Heart left ventricle (tissue), 16 donors: ENCODE measurements around the gene NOP53. TPM values are rescaled to one million over a fixed set of nuclear protein-coding genes. Genes with fewer than 3 reads are reported as not detected.

Experiments used
- ATAC-seq, 4 donors: fragments of 200-7000 bp; cut with Tn5 transposase; one replicate each; pipeline ENCODE4 v1.9.1; 2020 to 2022; ENCODE audit warnings: moderate library complexity in 4 of 4, mild to moderate bottlenecking in 3 of 4, moderate number of reproducible peaks in 1 of 4
- DNase-seq, 5 donors: peaks; one replicate each; pipeline ENCODE4 v3.0.0-alpha.2; 2020
- H3K27ac ChIP-seq, 12 donors: fragments of 200-600 bp; sonication (generic) in 4 of 12; one replicate each; pipeline versions ENCODE4 v1.5.0 to v1.8.0; 2016 to 2022; ENCODE audit warnings: mild to moderate bottlenecking in 2 of 12
- H3K27me3 ChIP-seq, 9 donors: fragments of 200-600 bp; sonication (generic) in 2 of 9; one replicate each; pipeline versions ENCODE4 v1.5.1 to v1.8.0; 2016 to 2022; ENCODE audit warnings: mild to moderate bottlenecking in 3 of 9
- H3K36me3 ChIP-seq, 9 donors: fragments of 200-600 bp; sonication (generic) in 2 of 9; one replicate each; pipeline versions ENCODE4 v1.5.0 to v1.8.0; 2018 to 2022; ENCODE audit warnings: mild to moderate bottlenecking in 2 of 9
- H3K4me1 ChIP-seq, 12 donors: fragments of 200-600 bp; sonication (generic) in 4 of 12; one replicate each; pipeline versions ENCODE4 v1.5.0 to v1.8.0; 2016 to 2022; ENCODE audit warnings: mild to moderate bottlenecking in 3 of 12
- H3K4me3 ChIP-seq, 12 donors: fragments of 200-600 bp; sonication (generic) in 4 of 12; one replicate each; pipeline versions ENCODE4 v1.5.0 to v1.8.0; 2017 to 2022; ENCODE audit warnings: mild to moderate bottlenecking in 9 of 12, moderate library complexity in 4 of 12
- H3K9me3 ChIP-seq, 12 donors: fragments of 200-600 bp; sonication (generic) in 4 of 12; one replicate each; pipeline versions ENCODE4 v1.5.0 to v1.8.0; 2016 to 2022; ENCODE audit warnings: mild to moderate bottlenecking in 1 of 12
- POLR2A ChIP-seq, 2 donors: fragments of 450-650 bp; IDR thresholded peaks; one replicate each; pipeline ENCODE4 v1.6.1; 2017; ENCODE audit warnings: antibody characterized with exemption in 2 of 2, mild to moderate bottlenecking in 2 of 2, moderate library complexity in 2 of 2
- WGBS, 4 donors: extraction: QIAGEN DNeasy Blood & Tissue Kit in 2 of 4; methylation state at CpG; one replicate each; pipeline versions ENCODE4 v1.1.5 to v1.1.7; 2013 to 2018; 5-methylcytosine and 5-hydroxymethylcytosine counted together
- intact Hi-C, 10 donors: fragments of 100-400 bp; cut with DNase I; formaldehyde crosslinking; loops; one replicate each; pipeline versions ENCODE4 v1.11.1 to v1.14.2; 2022
- polyA plus RNA-seq, 2 donors: library from polyadenylated mRNA; stranded (reverse); fragments of 200-250 nt; gene quantifications; one replicate each; pipeline ENCODE4 v1.2.3, GENCODE V29; 2013
- total RNA-seq, 9 donors: library from RNA; depleted of rRNA in 2 of 9; stranded (reverse); fragments of >200 nt in 2 of 9; fragmentation: NEBNext Ultra II Directional in 3 of 9; extraction: Animal tissue kit (Norgen Biotek cat#: 25700) in 3 of 9; gene quantifications; one replicate each; pipeline versions ENCODE4 v1.1.0 to v1.2.4, GENCODE V29; 2016 to 2023
- TF ChIP-seq, protein P1 (sequence below), 12 donors: fragments of 200-600 bp; sonication (generic) in 4 of 12; IDR thresholded peaks; one replicate each; pipeline versions ENCODE4 v1.5.0 to v1.8.0; 2018 to 2022; ENCODE audit warnings: antibody characterized with exemption in 12 of 12, mild to moderate bottlenecking in 5 of 12
- donor health status: ischemic (EF 13 %, LVEDD 7.1; RV severe dilation, severe dysfunction).
- donor health status: healthy with polysubstance abuse.
- donor health status: DM: no; HTN: yes; CAD: no.
- donor health status: DM: no; HTN: no; CAD: no.
- donor health status: ischemic (EF 25% LVEDD 6.9; RV normal size, moderate dysfunction).
- donor health status: ischemic (EF 25% LVEDD 5.7; RV mildly dilated, moderate dysfunction).
- donor health status: healthy.
- donor health status: DM: yes; HTN: yes; CAD: no.
- donor health status: ischemic (EF 35%, LVEDD 5.7; RV mildly dilated, moderate dysfunction).
- donor health status: nonischemic (EF 11% LVEDD 7.7; RV severe dilation, severe dysfunction).
- donor health status: DM: yes; HTN: yes; CAD: no.
- donor health status: PGD.
- donor health status: ischemic (EF 29% LVEDD 5.4; RV normal size, mild dysfunction).
- donor health status: nonischemic (EF 23%, LVEDD 6.1; RV moderate dilation, normal function).

NOP53 gene
- total and polyA plus RNA-seq, 11 donors, result 132 to 259 (median 172) TPM

DNA sequence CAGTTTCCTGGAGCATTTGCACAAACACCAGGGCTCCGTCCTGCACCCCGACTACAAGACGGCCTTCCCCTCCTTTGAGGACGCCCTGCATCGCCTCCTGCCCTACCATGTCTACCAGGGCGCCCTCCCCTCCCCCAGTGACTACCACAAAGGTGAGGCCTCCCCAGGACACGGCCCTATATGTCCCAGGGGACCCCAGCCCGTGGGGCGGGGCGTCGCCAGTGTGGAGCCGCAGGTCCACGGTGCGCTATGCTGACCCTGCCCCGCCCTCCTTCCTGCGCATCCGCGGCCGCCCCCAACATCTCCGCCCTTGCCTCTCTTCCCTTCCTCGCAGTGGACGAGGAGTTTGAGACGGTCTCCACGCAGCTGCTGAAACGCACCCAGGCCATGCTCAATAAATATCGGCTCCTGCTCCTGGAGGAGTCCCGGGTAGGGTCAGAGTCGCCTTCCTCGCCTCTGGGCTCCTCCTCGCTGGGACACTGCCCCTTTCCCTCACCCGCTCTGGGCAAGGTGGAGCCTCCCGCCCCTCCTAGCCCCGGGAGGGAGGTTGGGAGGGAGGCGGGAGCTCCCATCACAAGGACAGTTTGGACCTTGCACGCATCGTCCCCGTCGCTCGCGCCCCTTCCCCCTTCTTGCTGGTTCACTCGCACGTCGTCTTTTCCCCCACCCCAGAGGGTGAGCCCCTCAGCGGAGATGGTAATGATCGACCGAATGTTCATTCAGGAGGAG, 46.6 kb upstream of the NOP53 start:
- TF ChIP-seq POLR2A (IDR thresholded peaks at IDR 0.05), result no peak
- TF ChIP-seq, protein P1, sequence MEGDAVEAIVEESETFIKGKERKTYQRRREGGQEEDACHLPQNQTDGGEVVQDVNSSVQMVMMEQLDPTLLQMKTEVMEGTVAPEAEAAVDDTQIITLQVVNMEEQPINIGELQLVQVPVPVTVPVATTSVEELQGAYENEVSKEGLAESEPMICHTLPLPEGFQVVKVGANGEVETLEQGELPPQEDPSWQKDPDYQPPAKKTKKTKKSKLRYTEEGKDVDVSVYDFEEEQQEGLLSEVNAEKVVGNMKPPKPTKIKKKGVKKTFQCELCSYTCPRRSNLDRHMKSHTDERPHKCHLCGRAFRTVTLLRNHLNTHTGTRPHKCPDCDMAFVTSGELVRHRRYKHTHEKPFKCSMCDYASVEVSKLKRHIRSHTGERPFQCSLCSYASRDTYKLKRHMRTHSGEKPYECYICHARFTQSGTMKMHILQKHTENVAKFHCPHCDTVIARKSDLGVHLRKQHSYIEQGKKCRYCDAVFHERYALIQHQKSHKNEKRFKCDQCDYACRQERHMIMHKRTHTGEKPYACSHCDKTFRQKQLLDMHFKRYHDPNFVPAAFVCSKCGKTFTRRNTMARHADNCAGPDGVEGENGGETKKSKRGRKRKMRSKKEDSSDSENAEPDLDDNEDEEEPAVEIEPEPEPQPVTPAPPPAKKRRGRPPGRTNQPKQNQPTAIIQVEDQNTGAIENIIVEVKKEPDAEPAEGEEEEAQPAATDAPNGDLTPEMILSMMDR (IDR thresholded peaks at IDR 0.05), result no peak
- Histone ChIP-seq H3K4me1 (peaks cover 0 to 8% (median 4%) of the 10 kb centered on the region in 12 donors), H3K27ac (peak overlapping the region in 1 of 12 donors; percentile 76), H3K4me3 (no peak overlapping the region), H3K36me3 (peaks cover 0 to 62% (median 48%) of the 10 kb centered on the region in 9 donors), H3K9me3 (no peaks in the 10 kb centered on the region), H3K27me3 (no peaks in the 10 kb centered on the region)
- ATAC-seq (peak in 1 of 4 donors; percentile 21), DNase-seq (peak in 1 of 5 donors; percentile 56)
- WGBS, 4 donors, result 87 to 93% (median 91%) methylated on average over 46 of the region's 46 CpGs
- intact Hi-C loops, result loop anchor here (1.0 to 10.0 kb wide), 14 partner anchors 86 to 404 kb away; partner anchors contain the start of genes NAPA (in 7 of the 10) and BICRA (in 4 of the 10)

DNA sequence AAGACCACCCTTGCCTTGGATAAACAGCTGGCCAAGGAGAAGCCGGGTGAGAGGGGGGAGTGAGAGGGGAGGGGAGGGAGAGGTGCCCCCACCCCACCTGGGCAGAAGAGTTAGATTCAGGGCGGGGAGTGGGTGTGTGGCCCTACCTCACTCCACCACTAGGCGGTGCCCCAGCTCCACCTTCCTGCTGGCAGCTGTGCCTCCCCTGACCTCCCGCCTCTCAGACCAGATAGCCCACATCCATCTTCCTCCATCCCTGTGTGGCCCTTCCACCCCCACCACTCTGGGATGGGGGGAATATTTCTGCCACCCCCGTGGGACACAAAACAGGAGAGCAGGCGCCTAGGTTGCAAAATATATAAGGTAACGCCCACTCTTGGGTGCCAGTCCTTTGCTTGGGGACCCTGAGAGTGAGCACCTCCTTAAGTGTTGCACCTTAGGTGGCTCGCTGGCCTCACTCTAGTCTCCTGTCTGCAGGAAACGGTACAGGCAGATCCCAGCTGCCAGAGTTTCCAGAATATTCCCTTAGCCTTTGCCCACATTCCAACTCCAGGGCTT, 45.9 kb upstream of the NOP53 start:
- Histone ChIP-seq H3K27ac (no peak overlapping the region), H3K4me3 (no peak overlapping the region), H3K27me3 (no peaks in the 10 kb centered on the region), H3K9me3 (no peaks in the 10 kb centered on the region), H3K4me1 (peaks cover 0 to 8% (median 4%) of the 10 kb centered on the region in 12 donors), H3K36me3 (peaks cover 0 to 62% (median 48%) of the 10 kb centered on the region in 9 donors)
- 57 to 82% (median 73%) methylated on average over 8 to 9 of the region's 9 CpGs for WGBS, 4 donors
- intact Hi-C loops, result loop anchor here (2.0 to 10.0 kb wide), 12 partner anchors 87 to 405 kb away; partner anchors contain the start of genes NAPA (in 6 of the 10) and BICRA (in 4 of the 10)
- ATAC-seq (peak in 3 of 4 donors; percentile 31 to 54 (median 39)), DNase-seq (peak in 1 of 5 donors; percentile 66)
- TF ChIP-seq, protein P1 (IDR thresholded peaks at IDR 0.05), result peak; percentile 51 to 72 (median 60)
- peak in 1 of 2 donors; percentile 11 for TF ChIP-seq POLR2A (IDR thresholded peaks at IDR 0.05)

DNA sequence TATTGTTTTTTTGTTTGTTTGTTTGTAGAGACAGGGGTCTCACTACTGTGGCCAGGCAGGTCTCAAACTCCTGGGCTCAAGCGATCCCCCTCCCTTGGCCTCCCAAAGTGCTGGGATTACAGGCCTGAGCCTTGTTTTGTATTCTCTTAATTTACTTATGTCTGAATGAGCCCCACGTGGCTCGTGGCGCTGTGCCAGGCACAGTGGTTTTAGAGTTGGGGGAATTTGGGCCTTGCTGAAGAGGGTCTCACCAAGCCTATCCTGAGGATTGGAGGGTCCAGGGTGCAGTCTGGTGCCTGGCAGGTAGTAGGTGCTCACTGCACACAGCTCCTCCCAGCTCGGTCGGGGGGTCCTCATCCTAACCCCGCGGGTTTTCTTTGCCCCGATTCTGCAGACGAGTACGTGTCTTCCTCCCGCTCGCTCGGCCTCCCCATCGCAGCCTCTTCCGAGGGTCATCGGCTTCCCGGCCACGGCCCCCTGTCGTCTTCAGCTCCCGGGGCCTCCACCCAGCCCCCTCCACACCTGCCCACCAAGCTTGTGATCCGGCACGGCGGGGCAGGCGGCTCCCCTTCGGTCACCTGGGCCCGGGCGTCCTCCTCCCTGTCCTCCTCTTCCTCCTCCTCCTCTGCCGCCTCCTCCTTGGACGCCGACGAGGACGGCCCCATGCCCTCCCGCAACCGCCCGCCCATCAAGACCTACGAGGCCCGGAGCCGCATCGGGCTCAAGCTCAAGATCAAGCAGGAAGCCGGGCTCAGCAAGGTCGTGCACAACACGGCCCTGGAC, 44.2 kb upstream of the NOP53 start:
- Histone ChIP-seq H3K4me1 (peaks cover 0 to 8% (median 4%) of the 10 kb centered on the region in 12 donors), H3K4me3 (no peak overlapping the region), H3K27ac (no peak overlapping the region), H3K9me3 (no peaks in the 10 kb centered on the region), H3K27me3 (no peaks in the 10 kb centered on the region), H3K36me3 (peaks cover 0 to 58% (median 48%) of the 10 kb centered on the region in 9 donors)
- no peak for DNase-seq
- TF ChIP-seq, protein P1 (IDR thresholded peaks at IDR 0.05), result no peak
- no peak for TF ChIP-seq POLR2A (IDR thresholded peaks at IDR 0.05)
- ATAC-seq, result no peak
- 92 to 94% (median 93%) methylated on average over 43 of the region's 43 CpGs for WGBS, 4 donors
- intact Hi-C loops, result loop anchor here in 3 of 10 donors (10.0 kb wide), 3 partner anchors 166 to 406 kb away; partner anchors contain the start of gene C5AR1 (in 1 of the 3)
